Lower lobe of right lung (tissue), 2 donors: Measurements from ENCODE around the gene ANKRD13D. TPM values are rescaled to one million over a fixed set of nuclear protein-coding genes. Genes with fewer than 3 reads are reported as not detected.
A peak's percentile ranks its signal among the peaks of the same experiment; 100 is the strongest.

Experiments used
- ATAC-seq, 2 donors: fragments of 200-7000 bp; cut with Tn5 transposase; one replicate each; pipeline ENCODE4 v1.9.1; 2020 to 2022; ENCODE audit warnings: mild to moderate bottlenecking in 2 of 2, moderate library complexity in 2 of 2
- DNase-seq: peaks from one replicate; pipeline ENCODE4 v3.0.0-alpha.2; 2020
- H3K27ac ChIP-seq: fragments of 200-600 bp; one replicate; pipeline ENCODE4 v1.8.0; 2022
- H3K27me3 ChIP-seq: fragments of 200-600 bp; one replicate; pipeline ENCODE4 v1.8.0; 2022; ENCODE audit warnings: low read depth
- H3K36me3 ChIP-seq: fragments of 200-600 bp; one replicate; pipeline ENCODE4 v1.8.0; 2022; ENCODE audit warnings: mild to moderate bottlenecking
- H3K4me1 ChIP-seq: fragments of 200-600 bp; one replicate; pipeline ENCODE4 v1.8.0; 2022
- H3K4me3 ChIP-seq: fragments of 200-600 bp; one replicate; pipeline ENCODE4 v1.8.0; 2022; ENCODE audit warnings: mild to moderate bottlenecking
- H3K9me3 ChIP-seq: fragments of 200-600 bp; one replicate; pipeline ENCODE4 v1.8.0; 2022
- intact Hi-C: fragments of 100-400 bp; cut with DNase I; formaldehyde crosslinking; loops from one replicate; pipeline ENCODE4 v1.11.0; 2022
- total RNA-seq: library from RNA; stranded (reverse); fragmentation: NEBNext Ultra II Directional; extraction: Animal tissue kit (Norgen Biotek cat#: 25700); gene quantifications from one replicate; pipeline ENCODE4 v1.2.1, GENCODE V29; 2021
- TF ChIP-seq, protein P1 (sequence below): fragments of 200-600 bp; IDR thresholded peaks from one replicate; pipeline ENCODE4 v1.8.0; 2022; ENCODE audit warnings: antibody characterized with exemption, mild to moderate bottlenecking
- donor health status: DM: no; HTN: yes; CAD: no; lungs with severe emphysema.

ANKRD13D gene
- total RNA-seq, 1 donor from 2014 or later: 66.9 TPM

DNA sequence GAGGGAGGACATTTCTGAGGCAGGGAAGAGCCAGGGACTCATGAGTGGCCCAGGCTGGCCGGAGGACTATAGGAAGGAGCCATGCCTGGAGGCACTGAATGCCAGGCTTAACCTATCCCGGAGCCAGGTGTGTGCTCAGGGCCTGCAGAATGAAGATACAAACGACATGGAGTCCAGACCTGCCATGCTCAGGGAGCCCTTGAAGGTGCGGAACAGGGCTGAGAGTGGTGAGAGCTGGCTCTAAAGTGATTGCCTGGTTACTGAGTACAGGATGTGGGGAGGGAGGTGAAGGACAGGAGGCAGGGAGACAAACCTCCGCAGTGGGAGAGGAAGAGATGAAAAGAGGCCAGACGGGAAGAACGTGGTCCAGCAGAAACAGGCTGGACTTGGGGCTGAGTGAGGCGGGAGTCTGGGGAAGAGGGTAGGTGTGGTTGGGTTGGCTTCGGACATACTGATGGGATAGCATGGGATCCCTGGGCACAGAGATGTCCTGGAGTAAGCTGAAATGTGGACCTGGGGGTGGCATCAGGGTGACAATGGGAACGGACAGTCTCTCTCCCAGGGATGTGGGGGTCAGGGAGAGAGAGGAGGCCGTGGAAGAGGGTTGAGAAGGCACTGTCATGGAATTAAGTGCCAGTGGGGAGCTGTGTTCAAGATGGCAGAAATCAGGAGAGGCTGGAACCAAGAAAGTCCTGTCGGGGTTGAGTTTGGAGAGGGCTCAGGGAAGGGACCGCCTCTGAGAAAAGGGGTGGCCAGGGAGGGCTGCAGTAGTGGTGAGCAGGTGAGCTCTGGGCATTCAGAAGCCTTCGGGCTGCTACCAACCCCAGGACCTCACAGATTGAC lies 1.5 kb upstream of the ANKRD13D start:
- Histone ChIP-seq H3K27me3 (no peaks in the 10 kb centered on the region), H3K27ac (peak overlapping the region; percentile 99), H3K4me1 (peaks cover 77% of the 10 kb centered on the region), H3K36me3 (peaks cover 73% of the 10 kb centered on the region), H3K4me3 (peak overlapping the region; percentile 99), H3K9me3 (no peaks in the 10 kb centered on the region)
- TF ChIP-seq, protein P1, sequence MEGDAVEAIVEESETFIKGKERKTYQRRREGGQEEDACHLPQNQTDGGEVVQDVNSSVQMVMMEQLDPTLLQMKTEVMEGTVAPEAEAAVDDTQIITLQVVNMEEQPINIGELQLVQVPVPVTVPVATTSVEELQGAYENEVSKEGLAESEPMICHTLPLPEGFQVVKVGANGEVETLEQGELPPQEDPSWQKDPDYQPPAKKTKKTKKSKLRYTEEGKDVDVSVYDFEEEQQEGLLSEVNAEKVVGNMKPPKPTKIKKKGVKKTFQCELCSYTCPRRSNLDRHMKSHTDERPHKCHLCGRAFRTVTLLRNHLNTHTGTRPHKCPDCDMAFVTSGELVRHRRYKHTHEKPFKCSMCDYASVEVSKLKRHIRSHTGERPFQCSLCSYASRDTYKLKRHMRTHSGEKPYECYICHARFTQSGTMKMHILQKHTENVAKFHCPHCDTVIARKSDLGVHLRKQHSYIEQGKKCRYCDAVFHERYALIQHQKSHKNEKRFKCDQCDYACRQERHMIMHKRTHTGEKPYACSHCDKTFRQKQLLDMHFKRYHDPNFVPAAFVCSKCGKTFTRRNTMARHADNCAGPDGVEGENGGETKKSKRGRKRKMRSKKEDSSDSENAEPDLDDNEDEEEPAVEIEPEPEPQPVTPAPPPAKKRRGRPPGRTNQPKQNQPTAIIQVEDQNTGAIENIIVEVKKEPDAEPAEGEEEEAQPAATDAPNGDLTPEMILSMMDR: no peak
- intact Hi-C loops: no loop called here
- ATAC-seq (no peak), DNase-seq (peak; percentile 26)

DNA sequence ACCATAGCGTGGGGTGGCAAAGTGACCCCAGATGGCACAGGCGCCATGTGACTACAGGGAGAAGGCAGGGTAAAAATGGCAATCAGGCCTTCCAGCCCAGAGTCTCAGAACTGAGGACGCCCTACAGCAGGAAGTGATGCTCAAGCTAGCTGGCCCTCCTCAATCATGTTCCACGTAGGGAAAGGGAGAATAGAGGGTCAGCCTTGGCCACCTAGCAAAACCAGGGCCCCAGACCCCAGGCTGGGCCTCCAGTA lies 978 bp upstream of the ANKRD13D start:
- intact Hi-C loops: no loop called here
- TF ChIP-seq, protein P1: no peak
- DNase-seq: no peak
- peak overlapping the region; percentile 99 for H3K4me3 ChIP-seq
- H3K27me3 ChIP-seq: no peaks in the 10 kb centered on the region
- H3K4me1 ChIP-seq: peaks cover 71% of the 10 kb centered on the region
- no peaks in the 10 kb centered on the region for H3K9me3 ChIP-seq
- H3K36me3 ChIP-seq: peaks cover 71% of the 10 kb centered on the region
- no peak for ATAC-seq
- H3K27ac ChIP-seq: peak overlapping the region; percentile 99

DNA sequence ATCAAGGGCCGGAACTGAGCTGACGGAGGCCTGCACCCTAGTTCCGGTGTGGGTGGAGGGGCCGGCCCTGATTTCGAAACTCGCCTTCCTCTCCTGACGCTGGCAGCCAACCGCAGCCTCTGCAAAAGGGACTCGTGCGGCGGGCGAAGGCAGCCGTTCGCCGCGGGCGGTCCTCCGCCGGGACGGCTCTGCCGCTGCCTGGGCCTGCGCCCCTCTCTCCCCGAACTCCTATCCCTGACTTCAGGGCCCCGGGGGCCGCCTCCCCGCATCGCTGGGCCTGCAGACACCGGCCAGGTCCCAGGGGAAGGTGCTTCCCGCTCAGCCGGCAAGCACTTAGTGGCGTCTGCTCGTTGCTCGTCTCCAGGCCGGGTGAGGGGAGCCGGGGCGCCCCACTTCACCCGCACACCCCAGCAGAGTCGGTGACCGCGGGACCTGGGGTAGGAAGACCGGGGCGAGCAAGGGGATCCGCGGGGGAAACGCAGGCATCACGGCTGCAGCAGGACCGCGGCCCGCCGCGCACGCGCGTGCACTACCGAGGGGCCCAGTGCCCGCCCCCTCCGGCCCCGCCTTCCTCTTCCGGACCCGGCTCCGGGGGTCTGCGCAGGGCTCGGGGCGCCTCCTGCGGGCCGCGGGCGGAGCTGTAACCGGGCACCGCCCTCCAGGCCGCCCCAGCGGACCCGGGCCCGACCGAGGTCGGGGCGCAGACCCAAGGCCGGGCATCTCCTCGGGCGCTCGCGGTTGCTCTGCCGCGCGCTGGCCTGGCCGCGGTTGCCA lies 464 bp upstream of the ANKRD13D start:
- DNase-seq (peak; percentile 96), ATAC-seq (peak; percentile 90 to 91)
- TF ChIP-seq, protein P1: no peak
- Histone ChIP-seq H3K36me3 (peaks cover 71% of the 10 kb centered on the region), H3K9me3 (no peaks in the 10 kb centered on the region), H3K4me1 (peaks cover 69% of the 10 kb centered on the region), H3K27me3 (no peaks in the 10 kb centered on the region), H3K4me3 (peak overlapping the region; percentile 99), H3K27ac (peak overlapping the region; percentile 99)
- intact Hi-C loops: no loop called here

DNA sequence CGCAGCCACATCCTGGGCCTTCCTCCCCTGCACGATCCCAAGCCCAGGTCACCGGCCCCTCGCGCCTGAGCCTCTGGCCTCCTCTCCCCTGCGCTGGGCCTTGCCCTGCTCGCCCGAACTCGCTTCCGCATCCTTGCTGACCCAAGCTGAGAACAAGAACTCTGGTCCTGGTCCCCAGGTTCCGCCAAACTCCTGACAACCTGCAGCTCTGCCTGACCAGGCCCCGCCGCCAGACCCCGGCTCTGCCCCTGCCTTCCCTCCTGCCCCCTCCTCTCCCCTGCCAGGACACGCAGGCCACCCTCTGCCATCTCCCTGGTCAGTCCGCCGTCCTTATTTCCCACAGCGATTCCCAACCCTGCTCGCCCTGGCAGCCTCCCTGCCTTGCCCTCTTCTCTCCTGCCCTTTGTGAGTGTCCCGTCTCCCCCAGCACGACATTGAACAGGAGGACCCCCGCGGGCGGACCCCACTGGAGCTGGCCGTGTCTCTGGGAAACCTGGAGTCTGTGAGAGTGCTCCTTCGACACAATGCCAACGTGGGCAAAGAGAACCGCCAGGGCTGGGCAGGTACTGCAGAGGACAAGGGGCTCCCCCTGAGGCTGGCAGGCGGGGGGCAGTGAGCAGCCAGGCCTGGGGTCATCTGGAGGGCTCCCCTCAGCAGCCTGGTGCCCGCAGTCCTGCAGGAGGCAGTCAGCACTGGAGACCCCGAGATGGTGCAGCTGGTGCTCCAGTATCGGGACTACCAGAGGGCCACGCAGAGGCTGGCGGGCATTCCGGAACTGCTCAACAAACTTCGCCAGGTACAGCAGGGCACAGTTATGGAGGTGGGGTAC lies 762 bp downstream of the ANKRD13D start:
- Histone ChIP-seq H3K4me1 (peaks cover 57% of the 10 kb centered on the region), H3K27ac (peak overlapping the region; percentile 99), H3K4me3 (peak overlapping the region; percentile 99), H3K27me3 (no peaks in the 10 kb centered on the region), H3K9me3 (no peaks in the 10 kb centered on the region), H3K36me3 (peaks cover 70% of the 10 kb centered on the region)
- ATAC-seq (peak; percentile 0 to 4), DNase-seq (peak; percentile 54)
- intact Hi-C loops: no loop called here
- TF ChIP-seq, protein P1: no peak

DNA sequence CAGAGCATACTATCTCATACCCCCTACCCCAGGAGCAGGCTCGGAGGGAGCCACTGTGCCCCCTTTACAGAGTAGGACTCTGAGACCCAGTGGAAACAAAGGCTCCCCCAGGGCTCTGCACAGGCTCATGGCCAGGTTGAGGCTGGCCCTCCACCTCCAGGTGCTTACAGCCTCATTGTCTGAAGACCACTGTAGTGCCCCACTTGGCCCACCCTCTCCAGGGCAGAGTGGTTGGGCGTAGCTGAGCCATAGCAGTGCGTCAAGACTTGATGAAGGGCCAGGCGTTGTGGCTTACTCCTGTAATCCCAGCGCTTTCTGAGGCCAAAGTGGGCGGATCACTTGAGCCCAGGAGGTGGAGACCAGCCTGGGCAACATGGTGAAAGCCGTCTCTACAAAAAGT lies 1.7 kb downstream of the ANKRD13D start:
- DNase-seq: peak; percentile 44
- intact Hi-C loops: no loop called here

More for the DNA sequence above, 1.7 kb downstream of the ANKRD13D start:
- Histone ChIP-seq H3K4me1 (peaks cover 48% of the 10 kb centered on the region), H3K27me3 (no peaks in the 10 kb centered on the region), H3K36me3 (peaks cover 68% of the 10 kb centered on the region), H3K4me3 (peak overlapping the region; percentile 99), H3K9me3 (peaks cover 6% of the 10 kb centered on the region), H3K27ac (peak overlapping the region; percentile 99)
- TF ChIP-seq, protein P1: no peak
- no peak for ATAC-seq
